HTERT RPE-1 (cell line): ENCODE results near the gene DAGLB.
"Not testable (repeated sequence)": the region's sequence is repeated elsewhere in the genome, so short reads cannot be mapped to it uniquely, and the experiment has no call there.

Experiments
- in situ Hi-C: fragments of 300-500 bp; cut with MboI; formaldehyde crosslinking; loops from 4 replicates; pipeline ENCODE4 v1.14.3; 2020; ENCODE audit warnings: low sequenced_read_pairs

Gene DAGLB

GRCh38 chr7:6401536-6401935, 46.2 kb downstream of the DAGLB start:
- in situ Hi-C loops = no loop called here

GRCh38 chr7:6400243-6401105, 47.3 kb downstream of the DAGLB start:
- in situ Hi-C loops = not testable (repeated sequence)

GRCh38 chr7:6399351-6399750, 48.4 kb downstream of the DAGLB start:
- in situ Hi-C loops = no loop called here

DNA sequence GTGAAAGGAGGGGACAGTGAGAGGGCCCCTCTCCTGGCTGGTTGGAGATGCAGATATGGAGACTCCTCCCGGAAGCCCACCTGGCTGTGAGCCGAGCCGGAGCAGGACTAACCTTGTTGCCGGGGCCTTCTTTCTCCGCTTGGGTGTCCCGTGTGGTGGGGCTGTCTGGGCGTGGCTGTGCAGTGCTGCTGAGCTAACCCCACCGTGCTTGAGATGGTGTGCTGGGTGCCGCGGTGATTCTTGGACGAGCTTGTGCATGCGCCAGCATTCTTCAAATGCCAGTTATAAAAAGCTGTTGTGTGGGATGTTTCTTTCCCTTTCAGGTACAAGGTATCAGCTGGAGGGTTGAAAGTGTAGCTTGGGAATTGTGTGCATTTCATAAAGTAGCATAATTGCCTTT, 48.8 kb downstream of the DAGLB start:
- in situ Hi-C loops = no loop called here

DNA sequence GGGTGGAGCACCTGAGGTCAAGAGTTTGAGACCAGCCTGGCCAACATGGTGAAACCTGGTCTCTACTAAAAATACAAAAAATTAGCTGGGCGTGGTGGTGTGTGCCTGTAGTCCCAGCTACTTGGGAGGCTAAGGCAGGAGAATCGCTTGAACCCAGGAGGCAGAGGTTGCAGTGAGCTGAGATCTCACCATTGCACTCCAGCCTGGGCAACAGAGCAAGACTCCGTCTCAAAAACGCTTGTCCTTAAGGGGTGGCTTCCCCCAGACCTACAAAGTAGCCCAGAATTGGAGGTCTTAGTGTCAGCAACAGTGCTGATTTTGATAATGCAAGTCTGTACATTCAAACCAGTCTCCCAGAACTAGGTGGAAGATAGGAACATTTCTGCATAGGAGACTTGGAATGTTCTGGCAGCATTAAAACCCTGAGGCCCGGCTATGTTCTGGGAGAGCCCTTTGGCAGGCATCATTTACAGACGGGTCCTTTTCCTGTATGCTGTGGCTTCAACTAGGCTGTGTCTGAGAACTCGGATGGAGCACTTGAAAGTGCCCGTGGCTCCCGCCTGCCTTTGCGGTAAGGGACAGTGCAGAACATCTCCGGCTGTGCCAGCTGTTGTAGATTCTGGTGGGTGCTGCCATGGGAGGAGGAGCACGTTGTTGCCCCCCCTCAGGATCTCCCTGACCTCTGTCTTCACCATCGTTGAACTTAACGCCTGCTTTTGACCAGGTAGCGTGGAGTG, 49.8 kb downstream of the DAGLB start:
- in situ Hi-C loops = not testable (repeated sequence)

- in situ Hi-C loops = no loop called here
Measured at GRCh38 chr7:6395898-6396595, 51.7 kb downstream of the DAGLB start.

DNA sequence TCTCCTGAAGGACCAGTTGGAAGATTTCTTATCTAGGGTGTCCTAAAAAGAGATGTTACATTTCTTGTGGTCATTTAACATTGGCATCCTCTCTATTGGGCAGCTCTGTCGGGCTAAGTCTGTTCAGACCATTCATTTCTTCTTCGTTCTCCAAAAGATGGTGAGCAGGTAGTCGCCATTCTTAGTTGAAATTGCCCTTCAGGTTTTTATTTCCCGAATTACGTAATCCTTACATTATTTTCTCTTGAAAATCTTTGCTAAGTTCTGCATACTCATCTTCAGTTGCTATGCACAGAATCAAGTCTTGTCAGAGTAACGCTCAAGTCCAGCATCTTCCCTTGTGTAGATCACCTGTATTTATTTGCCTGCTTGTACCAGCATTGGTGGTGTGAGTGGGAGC, 53.6 kb downstream of the DAGLB start:
- in situ Hi-C loops = no loop called here

- in situ Hi-C loops = no loop called here
Measured at GRCh38 chr7:6393667-6394056, 54.1 kb downstream of the DAGLB start.

DNA sequence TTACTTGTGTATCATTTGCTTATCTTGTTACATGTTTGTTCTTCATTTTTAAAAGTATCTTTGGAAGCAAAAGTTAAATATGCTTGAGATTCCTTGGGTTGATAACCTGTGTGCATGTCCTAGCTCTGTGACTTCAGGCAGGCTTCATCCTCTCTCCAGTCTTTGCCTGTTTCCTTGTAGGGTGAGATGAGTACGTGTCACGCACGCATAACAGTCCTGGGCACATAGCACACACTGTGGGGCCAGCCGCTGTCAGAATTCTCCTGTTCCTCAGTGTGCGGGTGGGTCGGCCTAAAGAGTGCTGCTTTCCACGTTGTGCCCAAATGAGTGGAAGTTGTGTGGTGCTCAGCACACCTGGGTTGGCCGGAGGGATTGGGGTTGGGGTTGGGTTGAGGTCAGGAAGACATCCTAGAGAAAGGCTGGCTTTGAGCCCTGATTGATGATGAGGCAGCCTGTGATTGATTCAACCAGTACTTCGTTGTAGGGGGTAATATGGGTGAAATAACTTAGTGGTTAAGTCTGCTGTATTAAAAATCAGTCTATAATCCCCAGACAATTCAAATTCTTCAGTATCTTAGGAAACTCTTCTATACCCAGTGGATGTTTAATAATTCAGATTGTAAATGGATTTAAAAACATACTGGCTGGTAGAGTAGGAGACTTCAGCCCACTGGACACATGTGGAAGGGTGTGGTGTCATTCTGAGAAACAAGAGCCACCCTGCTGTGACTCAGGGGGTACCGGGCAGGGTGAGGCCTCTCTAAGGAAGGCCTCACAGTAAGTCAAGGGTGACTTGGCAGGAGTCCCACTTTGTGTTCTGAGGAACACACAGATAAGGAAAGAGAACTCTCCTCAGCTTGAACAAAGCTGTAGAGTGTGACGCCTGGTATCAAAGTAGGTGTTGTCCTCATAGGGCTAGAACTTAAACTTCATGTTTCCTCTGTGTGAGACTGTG, 54.8 kb downstream of the DAGLB start:
- in situ Hi-C loops = no loop called here

DNA sequence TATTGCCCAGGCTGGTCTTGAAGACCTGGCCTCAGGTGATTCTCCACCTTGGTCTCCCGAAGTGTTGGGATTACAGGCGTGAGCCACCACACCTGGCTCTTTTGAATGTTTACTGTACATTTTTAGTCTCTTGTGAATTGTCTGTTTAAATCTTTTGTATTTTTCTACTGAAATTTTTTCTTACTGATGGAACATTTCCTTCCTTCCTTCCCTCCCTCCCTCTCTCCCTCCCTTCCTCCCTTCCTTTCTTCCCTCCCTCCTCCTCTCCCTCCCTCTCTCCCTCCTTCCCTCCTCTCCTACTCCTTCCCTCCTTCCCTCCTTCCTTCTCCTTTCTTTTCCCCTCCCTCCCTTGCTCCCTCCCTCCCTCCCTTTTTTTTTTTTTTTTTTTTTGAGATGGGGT, 58.0 kb downstream of the DAGLB start:
- in situ Hi-C loops = no loop called here

DNA sequence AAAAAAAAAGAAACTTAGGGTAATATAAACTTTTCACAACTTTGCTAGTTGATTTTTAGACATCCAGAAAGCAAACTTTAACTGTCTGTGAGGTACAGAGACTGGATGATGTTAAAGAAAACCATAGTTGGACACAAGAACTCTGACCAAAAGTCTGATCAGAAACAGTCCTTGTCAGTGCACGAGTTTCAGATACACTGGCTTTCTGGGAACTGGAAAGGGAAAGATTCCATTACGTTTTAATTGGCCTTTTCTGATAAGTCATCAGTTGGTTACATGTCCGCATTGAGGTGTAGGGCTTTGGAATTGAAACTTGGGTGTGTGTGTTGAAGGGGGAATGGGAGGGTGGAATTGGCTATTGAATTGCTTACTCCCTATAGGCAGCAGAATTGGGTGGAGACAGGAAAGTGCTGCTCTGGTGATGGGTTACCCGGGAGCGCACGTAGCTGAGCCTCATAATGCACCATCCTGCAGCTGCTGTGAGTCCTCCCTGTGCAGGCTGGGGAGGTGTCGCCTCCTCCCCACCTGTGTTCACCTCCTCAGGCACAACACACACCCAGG, 59.9 kb downstream of the DAGLB start:
- in situ Hi-C loops = no loop called here

DNA sequence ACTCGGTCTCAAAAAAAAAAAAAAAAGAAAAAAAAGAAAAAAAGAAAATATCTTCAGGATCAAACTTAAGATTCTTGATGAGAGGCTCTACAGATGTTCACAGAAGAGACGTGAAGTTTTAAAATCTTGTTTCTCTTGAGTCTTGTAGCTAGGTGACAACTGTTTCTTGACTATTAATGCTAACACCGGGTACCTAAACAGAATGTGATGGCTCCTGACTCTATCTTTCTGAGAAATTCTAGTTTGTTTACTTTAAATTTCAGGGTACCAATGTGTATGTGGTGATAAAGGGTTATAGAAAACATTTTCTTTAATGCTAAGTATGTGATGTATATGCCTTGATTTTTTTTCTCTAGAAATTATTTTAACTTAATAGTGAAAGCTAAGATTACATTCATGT, 61.0 kb downstream of the DAGLB start:
- in situ Hi-C loops = no loop called here

DNA sequence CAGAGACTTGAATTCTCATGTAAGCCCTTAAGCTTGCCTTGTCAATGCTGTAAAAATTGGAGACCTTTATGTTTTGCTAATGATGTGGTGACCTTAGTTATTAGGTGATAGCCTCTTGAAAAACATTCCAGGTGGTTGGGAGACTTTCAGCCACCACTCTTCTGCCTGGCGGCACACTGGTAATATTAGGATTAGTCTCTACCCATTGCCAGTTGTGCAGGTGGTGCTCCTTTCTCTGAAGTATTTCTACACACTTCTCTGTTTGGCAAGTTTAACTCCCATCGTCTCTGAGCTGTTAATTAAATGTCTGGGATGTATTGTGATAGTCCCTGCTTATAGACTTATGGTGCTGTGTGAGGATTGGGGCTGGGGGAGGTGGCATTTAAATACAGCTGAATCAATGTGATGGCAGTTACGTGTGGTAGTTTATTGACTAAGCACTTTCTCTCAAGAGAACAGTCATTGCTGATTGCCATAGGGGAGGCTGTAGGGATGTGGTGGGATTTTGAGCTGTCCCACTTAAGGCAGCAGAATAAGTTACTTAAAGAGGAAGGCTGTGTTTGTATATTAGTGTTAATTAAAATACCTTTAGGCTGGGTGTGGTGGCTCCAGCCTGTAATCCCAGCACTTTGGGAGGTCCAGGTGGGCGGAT, 61.7 kb downstream of the DAGLB start:
- in situ Hi-C loops = no loop called here

DNA sequence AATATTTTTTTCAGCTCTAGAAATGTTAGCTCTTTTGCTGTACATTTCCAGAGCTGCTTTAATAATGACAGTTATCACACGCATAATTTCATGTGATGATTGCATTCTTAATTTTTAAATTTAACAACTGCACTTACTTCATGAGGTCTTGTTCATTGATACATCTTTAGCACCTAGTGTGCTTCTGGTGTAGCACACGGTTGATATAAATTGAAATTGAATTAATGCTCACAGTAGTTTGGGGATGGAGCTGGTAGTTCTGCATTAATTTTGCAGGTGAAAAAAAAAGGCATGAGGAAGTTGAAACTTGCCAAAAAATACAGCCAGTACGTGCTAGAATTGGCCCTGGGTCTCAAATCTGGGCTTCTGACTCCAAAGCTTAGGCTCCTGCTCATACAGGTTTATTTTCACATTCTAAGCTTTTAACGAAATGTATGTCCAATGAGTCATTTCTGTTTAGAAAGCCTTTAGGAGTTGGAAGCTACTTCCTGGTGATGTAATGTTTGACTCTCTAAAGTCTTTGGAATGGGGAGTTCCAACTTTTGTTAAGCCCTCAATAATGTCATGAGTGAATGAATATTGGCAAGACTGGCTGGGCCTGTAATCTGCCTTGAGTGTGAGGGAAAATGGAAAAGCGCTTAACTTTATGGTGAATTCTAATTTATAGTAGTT, 62.5 kb downstream of the DAGLB start:
- in situ Hi-C loops = no loop called here

- in situ Hi-C loops = no loop called here
Measured at GRCh38 chr7:6384327-6384726, 63.4 kb downstream of the DAGLB start.

DNA sequence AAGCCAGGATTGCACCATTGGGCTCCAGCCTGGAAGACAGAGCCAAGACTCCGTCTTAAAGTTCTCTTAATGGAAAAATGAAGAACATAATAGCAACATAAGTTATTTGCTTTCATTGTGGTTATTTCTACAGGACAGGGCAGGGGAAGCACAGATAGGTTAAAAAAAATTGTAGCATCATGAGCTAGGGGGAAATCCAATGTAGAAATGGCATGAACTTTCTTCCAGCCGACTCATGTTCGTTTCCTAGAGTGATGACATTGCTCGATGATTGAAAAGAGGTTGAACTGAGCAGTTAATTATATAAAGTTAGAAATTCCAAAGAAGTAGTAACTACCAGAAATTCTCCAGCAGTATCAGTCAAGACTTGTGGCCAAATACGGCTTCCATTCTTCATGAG, 64.9 kb downstream of the DAGLB start:
- in situ Hi-C loops = no loop called here

DNA sequence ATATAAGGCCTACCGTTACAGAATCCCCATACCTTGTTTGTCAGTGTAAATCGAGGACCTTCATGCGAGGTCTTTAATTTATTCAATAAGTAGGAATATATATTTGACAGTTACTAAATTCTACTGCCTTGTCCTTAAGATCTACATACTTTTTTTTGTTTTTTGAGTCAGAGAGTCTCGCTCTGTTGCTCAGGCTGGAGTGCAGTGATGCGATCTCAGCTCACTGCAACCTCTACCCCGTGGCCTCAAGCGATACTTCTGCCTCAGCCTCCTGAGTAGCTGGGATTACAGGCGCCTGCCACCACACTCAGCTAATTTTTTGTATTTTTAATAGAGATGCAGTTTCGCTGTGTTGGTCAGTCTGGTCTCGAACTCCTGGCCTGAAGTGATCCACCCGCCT, 65.9 kb downstream of the DAGLB start:
- in situ Hi-C loops = not testable (repeated sequence)

DNA sequence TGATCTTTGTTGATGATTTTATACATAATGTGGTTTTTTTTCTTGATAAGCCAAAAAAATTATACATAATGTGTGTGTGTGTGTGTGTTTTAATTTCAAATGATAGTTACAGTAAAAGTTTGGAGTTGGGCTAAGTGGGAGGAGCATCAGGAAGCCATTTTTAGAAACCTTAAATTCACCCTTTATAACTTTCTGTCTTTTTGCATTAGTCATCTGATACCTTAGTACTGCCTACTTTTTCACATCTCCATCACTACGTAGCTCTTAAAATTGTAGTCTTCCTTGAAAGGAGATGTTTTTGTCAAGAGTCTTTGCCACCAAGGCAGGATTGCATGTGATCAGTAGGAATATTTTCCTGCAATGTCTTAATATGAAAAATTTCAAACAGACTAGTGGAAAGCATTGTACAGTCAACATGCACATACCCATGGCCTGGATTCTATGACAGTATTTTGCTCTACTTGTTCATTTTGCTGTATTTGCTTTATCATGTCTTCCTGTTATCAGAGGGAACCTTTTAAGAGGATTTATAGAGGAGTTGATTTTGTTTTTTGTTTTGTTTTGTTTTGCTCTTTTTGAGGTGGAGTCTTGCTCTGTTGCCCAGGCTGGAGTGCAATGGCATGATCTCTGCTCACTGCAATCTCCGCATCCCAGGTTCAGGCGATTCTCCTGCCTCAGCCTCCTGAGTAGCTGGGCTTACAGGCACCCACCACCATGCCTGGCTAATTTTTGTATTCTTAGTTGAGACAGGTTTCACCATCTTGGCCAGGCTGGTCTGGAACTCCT, 67.3 kb downstream of the DAGLB start:
- in situ Hi-C loops = no loop called here
